SK-N-SH (cell line): ENCODE measurements around the gene MAP7D2.

ENCODE experiments used
- CTCF ChIP-seq: fragments of 200-600 bp; sonication (generic); IDR thresholded peaks from 2 replicates; pipeline ENCODE4 v1.6.1; 2017; ENCODE audit warnings: antibody characterized with exemption, mild to moderate bottlenecking, moderate library complexity
- EP300 ChIP-seq, 2 experiments: IDR thresholded peaks; 2 replicates each; pipeline versions ENCODE4 v1.4.0 to v1.6.1; 2012; ENCODE audit warnings: borderline replicate concordance in 1 of 2, low read depth in 1 of 2, low read length in 1 of 2
- EZH2phosphoT487 ChIP-seq: fragments of 200-600 bp; sonication (generic); IDR thresholded peaks from 2 replicates; pipeline ENCODE4 v1.6.1; 2017; ENCODE audit warnings: low read depth, mixed run types, mild to moderate bottlenecking, antibody characterized with exemption, moderate library complexity, borderline replicate concordance
- MAX ChIP-seq: IDR thresholded peaks from 2 replicates; pipeline ENCODE4 v1.4.0; 2012; ENCODE audit warnings: low read depth
- MXI1 ChIP-seq: IDR thresholded peaks from 2 replicates; pipeline ENCODE4 v1.6.1; 2012; ENCODE audit warnings: mild to moderate bottlenecking, low read depth, low read length, improper control_type of control experiment
- PBX3 ChIP-seq: IDR thresholded peaks from 2 replicates; pipeline ENCODE4; 2012
- POLR2AphosphoS5 ChIP-seq: IDR thresholded peaks from 2 replicates; pipeline ENCODE4 v1.6.1; 2012; ENCODE audit warnings: low read depth, low read length
- REST ChIP-seq: IDR thresholded peaks from 2 replicates; pipeline ENCODE4 v1.6.1; 2012; ENCODE audit warnings: mild to moderate bottlenecking, low read depth, low read length, moderate library complexity
- RFX5 ChIP-seq: IDR thresholded peaks from 2 replicates; pipeline ENCODE4 v1.6.1; 2012; ENCODE audit warnings: mild to moderate bottlenecking, improper control_type of control experiment, low read length
- SIN3A ChIP-seq: IDR thresholded peaks from 2 replicates; pipeline ENCODE4 v1.6.1; 2012; ENCODE audit warnings: low read depth, mild to moderate bottlenecking, low read length, moderate library complexity, borderline replicate concordance
- ZBTB33 ChIP-seq: IDR thresholded peaks from 2 replicates; pipeline ENCODE4 v1.4.0; 2012; ENCODE audit warnings: low read depth, borderline replicate concordance

- TF ChIP-seq CTCF (no peak), SIN3A (no peak), EZH2phosphoT487 (no peak), MAX (no peak), EP300 (IDR thresholded peaks at IDR 0.05; ENCODE audit: borderline replicate concordance in 1 of 2, low read depth in 1 of 2, low read length in 1 of 2) (no peak), POLR2AphosphoS5 (no peak), REST (no peak), MXI1 (no peak), RFX5 (no peak), ZBTB33 (no peak), PBX3 (no peak)
Observed at GRCh38 chrX:20091499-20091898, 25.2 kb downstream of the MAP7D2 start.
